Ammon's horn (tissue), 1 donor: Measurements from ENCODE around the gene SUPT4H1.

Experiments used
- DNase-seq: peaks from one replicate; pipeline ENCODE4 v3.0.0-alpha.2; 2016; ENCODE audit warnings: low spot score

The SUPT4H1 gene

GRCh38 chr17:58303971-58304749 lies 47.8 kb downstream of the SUPT4H1 start:
- DNase-seq: no peak

GRCh38 chr17:58302919-58303585 lies 48.9 kb downstream of the SUPT4H1 start:
- DNase-seq: no peak

GRCh38 chr17:58302171-58302918 lies 49.7 kb downstream of the SUPT4H1 start:
- DNase-seq: no peak

- no peak for DNase-seq
Observed at GRCh38 chr17:58301504-58302150, 50.4 kb downstream of the SUPT4H1 start.

- DNase-seq: no peak
Observed at GRCh38 chr17:58300336-58300735, 51.7 kb downstream of the SUPT4H1 start.
